ENCODE results near the gene BBS9.

The BBS9 gene

GRCh38 chr7:33118383-33118782, 11.0 kb upstream of the BBS9 start:
- H4K20me1 ChIP-seq (ENCODE audit: insufficient read depth, low read length, poor library complexity, severe bottlenecking) = no peaks in the 10 kb centered on the region

GRCh38 chr7:33127085-33127484, 2.3 kb upstream of the BBS9 start:
- no peaks in the 10 kb centered on the region for H3K9me2 ChIP-seq (replicated peaks; ENCODE audit: low read depth, low read length)
- TF ChIP-seq EZH2phosphoT487 (IDR thresholded peaks at IDR 0.05; ENCODE audit: borderline replicate concordance) = no peak
- TF ChIP-seq CTCF (conservative IDR thresholded peaks at IDR 0.05; ENCODE audit: low read length) = no peak
- H3K4me1 ChIP-seq (ENCODE audit: insufficient read depth, low read length, poor library complexity, severe bottlenecking) = peaks cover 5% of the 10 kb centered on the region
- no peak overlapping the region for H3K4me2 ChIP-seq (ENCODE audit: low read depth, low read length, poor library complexity, severe bottlenecking)
- no peaks in the 10 kb centered on the region for H3K9me3 ChIP-seq (ENCODE audit: insufficient read depth, low read depth, low read length)
- no peaks in the 10 kb centered on the region for H3K79me2 ChIP-seq (ENCODE audit: insufficient read depth, low read length)
- no peak overlapping the region for H3K9ac ChIP-seq (ENCODE audit: low read depth, low read length, poor library complexity, severe bottlenecking)
- no peaks in the 10 kb centered on the region for H3K27me3 ChIP-seq (ENCODE audit: insufficient read depth, low read length, poor library complexity, severe bottlenecking)
- H3F3A ChIP-seq (ENCODE audit: low read depth) = no peaks in the 10 kb centered on the region
- no peak overlapping the region for H3K4me3 ChIP-seq (ENCODE audit: low read length, poor library complexity, severe bottlenecking)
- H2AFZ ChIP-seq (ENCODE audit: low read length) = no peak overlapping the region
- no peaks in the 10 kb centered on the region for H3K36me3 ChIP-seq (ENCODE audit: insufficient read depth, low read length)
- no peaks in the 10 kb centered on the region for H4K20me1 ChIP-seq (ENCODE audit: insufficient read depth, low read length, poor library complexity, severe bottlenecking)

More at GRCh38 chr7:33118383-33118782, 11.0 kb upstream of the BBS9 start:
- Histone ChIP-seq H3K27me3 (ENCODE audit: insufficient read depth, low read length, poor library complexity, severe bottlenecking) (no peaks in the 10 kb centered on the region), H3F3A (ENCODE audit: low read depth) (no peaks in the 10 kb centered on the region), H3K9me2 (replicated peaks; ENCODE audit: low read depth, low read length) (no peaks in the 10 kb centered on the region), H3K4me1 (ENCODE audit: insufficient read depth, low read length, poor library complexity, severe bottlenecking) (no peaks in the 10 kb centered on the region), H3K4me2 (ENCODE audit: low read depth, low read length, poor library complexity, severe bottlenecking) (no peak overlapping the region), H2AFZ (ENCODE audit: low read length) (no peak overlapping the region), H3K9me3 (ENCODE audit: insufficient read depth, low read depth, low read length) (no peaks in the 10 kb centered on the region), H3K79me2 (ENCODE audit: insufficient read depth, low read length) (no peaks in the 10 kb centered on the region), H3K4me3 (ENCODE audit: low read length, poor library complexity, severe bottlenecking) (no peak overlapping the region), H3K9ac (ENCODE audit: low read depth, low read length, poor library complexity, severe bottlenecking) (no peak overlapping the region), H3K36me3 (ENCODE audit: insufficient read depth, low read length) (no peaks in the 10 kb centered on the region)
- no peak for TF ChIP-seq EZH2phosphoT487 (IDR thresholded peaks at IDR 0.05; ENCODE audit: borderline replicate concordance)
- TF ChIP-seq CTCF (conservative IDR thresholded peaks at IDR 0.05; ENCODE audit: low read length) = no peak

GRCh38 chr7:33128631-33128989, 754 bp upstream of the BBS9 start:
- Histone ChIP-seq H3F3A (ENCODE audit: low read depth) (no peaks in the 10 kb centered on the region), H3K4me2 (ENCODE audit: low read depth, low read length, poor library complexity, severe bottlenecking) (peak overlapping the region; percentile 86), H3K4me3 (ENCODE audit: low read length, poor library complexity, severe bottlenecking) (peak overlapping the region; percentile 86), H3K36me3 (ENCODE audit: insufficient read depth, low read length) (no peaks in the 10 kb centered on the region), H3K9me2 (replicated peaks; ENCODE audit: low read depth, low read length) (no peaks in the 10 kb centered on the region), H2AFZ (ENCODE audit: low read length) (peak overlapping the region; percentile 98), H3K79me2 (ENCODE audit: insufficient read depth, low read length) (no peaks in the 10 kb centered on the region), H3K9me3 (ENCODE audit: insufficient read depth, low read depth, low read length) (no peaks in the 10 kb centered on the region), H3K4me1 (ENCODE audit: insufficient read depth, low read length, poor library complexity, severe bottlenecking) (peaks cover 5% of the 10 kb centered on the region), H3K9ac (ENCODE audit: low read depth, low read length, poor library complexity, severe bottlenecking) (peak overlapping the region; percentile 70), H3K27me3 (ENCODE audit: insufficient read depth, low read length, poor library complexity, severe bottlenecking) (no peaks in the 10 kb centered on the region), H4K20me1 (ENCODE audit: insufficient read depth, low read length, poor library complexity, severe bottlenecking) (no peaks in the 10 kb centered on the region)
- TF ChIP-seq EZH2phosphoT487 (IDR thresholded peaks at IDR 0.05; ENCODE audit: borderline replicate concordance) (no peak), CTCF (conservative IDR thresholded peaks at IDR 0.05; ENCODE audit: low read length) (no peak)

All from Loucy (cell line).